ENCODE measurements around the gene HCRTR2. TPM values are rescaled to one million over a fixed set of nuclear protein-coding genes. Genes with fewer than 3 reads are reported as not detected.
"Not testable (repeated sequence)": the region's sequence is repeated elsewhere in the genome, so short reads cannot be mapped to it uniquely, and the experiment has no call there.

HCRTR2 gene
- total and polyA plus RNA-seq, 8 donors = 0.09 to 0.13 (median 0.10) TPM; not detected in 5

- TF ChIP-seq CTCF (IDR thresholded peaks at IDR 0.05) = no peak
- Histone ChIP-seq H3K36me3 (no peaks in the 10 kb centered on the region), H3K27ac (no peak overlapping the region), H3K4me3 (no peak overlapping the region), H3K27me3 (no peaks in the 10 kb centered on the region), H3K9me3 (no peaks in the 10 kb centered on the region), H3K4me1 (no peaks in the 10 kb centered on the region)
- intact Hi-C loops (cut with DNase I) = no loop called here
- no peak for DNase-seq
- ATAC-seq = no peak
Observed at GRCh38 chr6:55212156-55212555, 37.8 kb downstream of the HCRTR2 start.

- no peak for TF ChIP-seq CTCF (IDR thresholded peaks at IDR 0.05)
- Histone ChIP-seq H3K4me3 (no peak overlapping the region), H3K9me3 (no peaks in the 10 kb centered on the region), H3K27ac (no peak overlapping the region), H3K4me1 (no peaks in the 10 kb centered on the region), H3K27me3 (no peaks in the 10 kb centered on the region), H3K36me3 (no peaks in the 10 kb centered on the region)
- ATAC-seq (no peak), DNase-seq (no peak)
- intact Hi-C loops (cut with DNase I) = no loop called here
Observed at GRCh38 chr6:55220961-55221360, 46.6 kb downstream of the HCRTR2 start.

GRCh38 chr6:55227862-55228261, 53.5 kb downstream of the HCRTR2 start:
- Histone ChIP-seq H3K27ac (no peak overlapping the region), H3K27me3 (no peaks in the 10 kb centered on the region), H3K4me3 (no peak overlapping the region), H3K9me3 (no peaks in the 10 kb centered on the region), H3K4me1 (no peaks in the 10 kb centered on the region), H3K36me3 (no peaks in the 10 kb centered on the region)
- TF ChIP-seq CTCF (IDR thresholded peaks at IDR 0.05) = no peak
- intact Hi-C loops (cut with DNase I) = no loop called here
- DNase-seq = no peak
- ATAC-seq = no peak

GRCh38 chr6:55239099-55239498, 64.8 kb downstream of the HCRTR2 start:
- H3K4me3 ChIP-seq = no peak overlapping the region
- peak in 2 of 4 donors; percentile 4 to 28 for DNase-seq
- H3K36me3 ChIP-seq = no peaks in the 10 kb centered on the region
- no peaks in the 10 kb centered on the region for H3K9me3 ChIP-seq
- intact Hi-C loops (cut with DNase I) = no loop called here
- TF ChIP-seq CTCF (IDR thresholded peaks at IDR 0.05) = no peak
- no peak for ATAC-seq
- no peaks in the 10 kb centered on the region for H3K27me3 ChIP-seq
- H3K4me1 ChIP-seq = no peaks in the 10 kb centered on the region
- H3K27ac ChIP-seq = no peak overlapping the region

GRCh38 chr6:55240975-55241605, 66.8 kb downstream of the HCRTR2 start:
- H3K9me3 ChIP-seq; H3K36me3 ChIP-seq; H3K4me3 ChIP-seq; H3K27me3 ChIP-seq; ATAC-seq; intact Hi-C loops (cut with DNase I); H3K4me1 ChIP-seq; H3K27ac ChIP-seq: not testable (repeated sequence)
- peak in 1 of 2 donors; percentile 34 for TF ChIP-seq CTCF (IDR thresholded peaks at IDR 0.05)
- peak in 2 of 4 donors; percentile 7 to 37 for DNase-seq

Measured in left lung (tissue), 10 donors.